Left kidney (tissue), 2 donors: ENCODE results near the gene INF2. TPM values are rescaled to one million over a fixed set of nuclear protein-coding genes. Genes with fewer than 3 reads are reported as not detected.
"Not testable (repeated sequence)": the region's sequence is repeated elsewhere in the genome, so short reads cannot be mapped to it uniquely, and the experiment has no call there.

Experiments used
- DNase-seq: peaks from one replicate; pipeline ENCODE4 v3.0.0-alpha.2; 2013
- polyA plus RNA-seq: library from polyadenylated mRNA; unstranded; fragments of 120-200 nt; gene quantifications from one replicate; pipeline ENCODE4 v1.2.1, GENCODE V29; 2013; ENCODE audit not compliant: insufficient read length

Gene INF2
- polyA plus RNA-seq, 1 donor, result 38.9 TPM

- no peak for DNase-seq
Observed at GRCh38 chr14:104734991-104735779, 45.8 kb downstream of the INF2 start.

DNA sequence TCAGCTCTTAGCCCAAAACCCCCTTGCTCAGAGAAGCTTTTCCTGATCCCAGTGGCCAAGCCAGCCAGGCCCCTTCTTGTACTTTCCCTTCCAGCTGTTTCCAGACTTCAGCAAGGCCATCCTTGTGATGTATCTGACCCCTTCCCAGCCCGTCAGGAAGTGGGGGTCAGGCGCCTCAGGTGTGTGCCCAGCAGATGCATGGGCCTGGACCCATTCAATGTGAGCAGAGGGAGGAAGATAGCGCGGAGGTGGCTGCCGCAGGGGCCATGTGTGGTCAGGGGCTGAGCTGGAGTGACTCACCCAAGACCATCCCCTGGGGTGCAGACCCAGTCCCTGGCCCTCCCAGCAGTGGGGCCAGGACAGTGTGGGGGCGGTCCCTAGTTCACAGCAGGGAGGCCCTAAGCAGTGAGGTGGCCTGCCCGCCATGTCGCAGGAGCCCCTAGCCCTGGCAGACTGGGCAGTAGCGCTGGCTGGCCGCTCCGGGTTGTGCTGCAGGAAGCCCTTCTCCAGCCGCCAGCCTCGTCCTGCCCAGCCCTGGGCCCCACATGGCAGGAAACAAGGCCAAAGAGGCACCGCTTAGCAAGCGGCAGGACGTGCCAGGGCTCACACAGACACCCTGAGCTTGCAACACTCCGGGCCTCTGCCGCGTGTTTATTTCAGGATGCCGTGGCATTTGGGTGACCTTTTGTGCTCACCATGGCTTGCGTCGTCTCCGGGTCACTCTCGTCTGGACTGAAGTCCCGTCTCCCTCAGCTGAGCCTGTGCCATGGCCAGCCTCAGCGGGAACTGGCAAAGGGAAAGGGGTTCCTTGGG lies 46.6 kb downstream of the INF2 start:
- no peak for DNase-seq

- no peak for DNase-seq
Observed at GRCh38 chr14:104738375-104739019, 49.1 kb downstream of the INF2 start.

DNA sequence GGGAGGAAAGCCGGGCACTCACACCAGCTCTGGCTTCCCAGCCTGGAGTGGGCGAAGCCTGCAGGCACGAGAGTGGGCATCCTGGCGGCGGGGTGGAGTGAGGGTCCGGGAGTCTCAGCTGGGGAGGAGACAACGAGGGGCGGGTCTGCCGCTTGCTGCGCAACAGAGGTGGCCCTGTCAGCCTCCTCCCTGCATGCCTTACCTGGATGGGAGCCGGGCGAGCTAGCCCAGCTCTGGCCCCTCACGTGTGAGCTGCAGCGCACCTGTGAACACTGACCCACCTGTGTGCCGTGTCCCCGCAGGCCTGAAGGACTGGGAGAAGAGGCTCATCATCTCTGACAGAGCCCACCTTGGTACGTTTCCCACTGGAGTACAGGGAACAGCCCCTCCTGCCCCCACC lies 49.6 kb downstream of the INF2 start:
- no peak for DNase-seq

- no peak for DNase-seq
Observed at GRCh38 chr14:104739546-104740516, 50.4 kb downstream of the INF2 start.

- no peak for DNase-seq
Observed at GRCh38 chr14:104741108-104741802, 51.8 kb downstream of the INF2 start.

- DNase-seq, result no peak
Observed at GRCh38 chr14:104741803-104742251, 52.4 kb downstream of the INF2 start.

DNA sequence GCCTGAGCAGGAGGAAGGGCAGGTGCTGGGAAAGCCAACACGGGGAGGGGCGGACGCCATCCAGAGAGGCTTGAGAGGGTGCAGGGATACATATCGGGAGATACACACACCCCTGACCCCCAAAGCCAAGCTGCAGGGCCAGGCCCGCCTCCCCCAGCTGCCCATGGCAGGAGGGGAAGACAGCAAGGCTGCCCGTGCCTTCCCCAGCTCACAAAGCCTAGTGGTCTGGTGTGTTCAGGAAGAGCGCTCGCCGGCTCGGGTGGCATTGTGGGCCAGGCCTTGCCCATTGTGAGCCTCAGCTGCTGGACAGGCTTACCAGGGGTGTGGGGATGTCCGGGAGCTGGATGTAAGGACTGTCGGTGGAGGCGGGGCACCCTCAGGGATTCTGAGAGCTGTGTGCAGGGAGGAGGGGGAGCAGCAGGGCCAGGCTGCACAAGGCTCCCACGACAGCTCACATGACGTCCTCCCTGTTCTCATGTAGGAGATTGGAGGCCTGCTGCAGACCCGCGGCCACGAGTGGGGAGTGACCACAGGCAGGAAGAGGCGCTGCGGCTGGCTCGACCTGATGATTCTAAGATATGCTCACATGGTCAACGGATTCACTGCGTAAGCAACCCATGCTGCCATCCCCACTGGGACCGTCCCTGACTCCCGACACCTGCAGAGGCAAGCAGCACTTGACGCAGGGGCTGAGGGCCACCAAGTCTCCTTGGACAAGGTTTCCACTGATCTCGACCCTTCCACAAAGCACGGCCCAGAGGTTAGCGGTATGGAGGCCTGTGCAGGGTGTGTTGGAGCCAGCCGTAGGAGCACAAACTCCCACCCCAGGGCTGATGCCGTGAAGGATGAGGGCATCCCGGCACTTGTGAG lies 53.4 kb downstream of the INF2 start:
- DNase-seq, result no peak

GRCh38 chr14:104743461-104744380 lies 54.3 kb downstream of the INF2 start:
- no peak for DNase-seq

GRCh38 chr14:104744484-104744883 lies 55.1 kb downstream of the INF2 start:
- no peak for DNase-seq

- DNase-seq, result no peak
Observed at GRCh38 chr14:104745431-104745830, 56.0 kb downstream of the INF2 start.

DNA sequence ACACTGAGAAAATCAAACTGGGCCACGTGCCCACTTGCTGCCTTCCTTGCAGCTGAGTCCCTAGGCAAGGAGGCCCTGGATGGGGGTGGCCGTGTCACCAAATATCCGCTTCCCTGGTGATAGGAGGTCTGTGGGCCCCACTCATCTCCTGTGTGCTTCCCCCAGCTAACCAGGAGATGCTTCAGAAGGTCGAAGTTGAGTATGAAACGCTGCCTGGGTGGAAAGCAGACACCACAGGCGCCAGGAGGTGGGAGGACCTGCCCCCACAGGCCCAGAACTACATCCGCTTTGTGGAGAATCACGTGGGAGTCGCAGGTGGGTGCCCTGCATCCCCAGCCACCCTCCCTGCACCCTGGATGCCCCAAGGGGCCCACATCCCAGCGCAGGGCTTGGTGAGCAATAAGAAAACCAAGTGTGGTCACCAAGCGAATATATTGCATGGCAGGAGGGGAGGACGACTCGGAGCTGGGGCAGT lies 56.7 kb downstream of the INF2 start:
- DNase-seq, result no peak

GRCh38 chr14:104746934-104747481 lies 57.6 kb downstream of the INF2 start:
- no peak for DNase-seq

- no peak for DNase-seq
Observed at GRCh38 chr14:104747876-104748275, 58.5 kb downstream of the INF2 start.

- no peak for DNase-seq
Observed at GRCh38 chr14:104749111-104749649, 59.8 kb downstream of the INF2 start.

DNA sequence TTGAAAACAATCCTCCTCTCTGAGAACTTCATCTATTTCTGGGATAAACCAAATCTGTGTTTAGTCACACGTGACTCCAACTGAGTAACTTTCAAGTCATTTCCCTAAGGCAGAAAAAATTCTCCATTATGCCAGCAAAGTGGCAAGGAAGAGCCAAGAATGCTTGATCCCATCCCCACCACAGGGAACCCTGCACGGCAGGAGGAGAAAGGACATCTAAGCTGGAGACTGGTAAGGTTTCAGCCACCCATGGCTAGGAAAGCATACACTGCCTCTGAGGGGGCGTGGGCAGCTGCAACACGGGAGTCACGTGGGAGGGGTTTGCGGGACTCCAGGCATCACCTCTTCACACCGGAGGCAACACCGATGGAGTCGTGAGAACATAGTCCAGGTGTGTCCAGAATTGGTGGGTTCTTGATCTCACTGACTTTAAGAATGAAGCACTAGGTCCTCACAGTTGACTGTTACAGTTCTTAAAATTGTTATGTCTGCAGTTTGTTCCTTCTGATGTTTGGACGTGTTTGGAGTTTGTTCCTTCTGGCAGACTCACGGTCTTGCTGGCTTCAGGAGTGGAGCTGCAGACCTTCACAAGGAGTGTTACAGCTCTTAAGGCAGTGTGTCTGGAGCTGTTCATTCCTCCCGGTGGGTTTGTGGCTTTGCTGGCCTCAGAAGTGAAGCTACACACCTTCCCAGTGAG lies 60.8 kb downstream of the INF2 start:
- no peak for DNase-seq

DNA sequence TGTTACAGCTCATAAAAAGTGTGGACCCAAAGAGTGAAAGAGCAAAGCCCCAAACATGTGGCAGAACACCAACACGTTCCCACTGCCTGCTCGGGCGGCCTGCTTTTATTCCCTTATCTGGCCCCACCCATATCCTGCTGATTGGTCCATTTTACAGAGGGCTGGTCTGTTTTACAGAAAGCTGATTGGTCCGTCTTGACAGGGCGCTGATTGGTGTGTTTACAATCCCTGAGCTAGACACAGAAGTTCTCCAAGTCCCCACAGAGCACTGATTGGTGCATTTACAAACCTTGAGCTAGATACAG lies 61.3 kb downstream of the INF2 start:
- DNase-seq, result not testable (repeated sequence)
